ENCODE data around the gene CXXC5.
"Not testable (repeated sequence)": the region's sequence is repeated elsewhere in the genome, so short reads cannot be mapped to it uniquely, and the experiment has no call there.

CXXC5 gene

GRCh38 chr5:139710319-139711066, 62.3 kb downstream of the CXXC5 start:
- peak; percentile 63 for DNase-seq (ENCODE audit: low spot score)

GRCh38 chr5:139711067-139711905, 63.1 kb downstream of the CXXC5 start:
- peak; percentile 63 for DNase-seq (ENCODE audit: low spot score)

GRCh38 chr5:139711906-139712224, 63.7 kb downstream of the CXXC5 start:
- DNase-seq (ENCODE audit: low spot score): no peak

GRCh38 chr5:139712412-139712811, 64.3 kb downstream of the CXXC5 start:
- DNase-seq (ENCODE audit: low spot score): no peak

GRCh38 chr5:139713898-139714297, 65.7 kb downstream of the CXXC5 start:
- DNase-seq (ENCODE audit: low spot score): not testable (repeated sequence)

GRCh38 chr5:139717221-139717620, 69.1 kb downstream of the CXXC5 start:
- DNase-seq (ENCODE audit: low spot score): no peak

- not testable (repeated sequence) for DNase-seq (ENCODE audit: low spot score)
Measured at GRCh38 chr5:139718403-139718802, 70.3 kb downstream of the CXXC5 start.

- not testable (repeated sequence) for DNase-seq (ENCODE audit: low spot score)
Measured at GRCh38 chr5:139719970-139720369, 71.8 kb downstream of the CXXC5 start.

GRCh38 chr5:139723986-139724587, 75.9 kb downstream of the CXXC5 start:
- no peak for DNase-seq (ENCODE audit: low spot score)

GRCh38 chr5:139725073-139725830, 77.1 kb downstream of the CXXC5 start:
- no peak for DNase-seq (ENCODE audit: low spot score)

GRCh38 chr5:139726248-139726647, 78.1 kb downstream of the CXXC5 start:
- no peak for DNase-seq (ENCODE audit: low spot score)

- not testable (repeated sequence) for DNase-seq (ENCODE audit: low spot score)
Measured at GRCh38 chr5:139727615-139728014, 79.5 kb downstream of the CXXC5 start.

- DNase-seq (ENCODE audit: low spot score): no peak
Measured at GRCh38 chr5:139731281-139731680, 83.1 kb downstream of the CXXC5 start.

- no peak for DNase-seq (ENCODE audit: low spot score)
Measured at GRCh38 chr5:139732019-139732418, 83.9 kb downstream of the CXXC5 start.

GRCh38 chr5:139733010-139733688, 85.0 kb downstream of the CXXC5 start:
- no peak for DNase-seq (ENCODE audit: low spot score)

Small RNAs within 50 kb of the gene (small RNA-seq; reads per million reads assigned to genes)
- 0 reads per million in 2 experiments for gene RNU6-236P

Data from SK-N-DZ (cell line).